PC-9 (cell line): ENCODE data around the gene BNIP3. TPM values are rescaled to one million over a fixed set of nuclear protein-coding genes. Genes with fewer than 3 reads are reported as not detected.

Experiments used
- BruUV-seq: library from RNA; stranded (reverse); fragments of 400-500 nt; replicated peaks from 2 replicates; lab custom pipeline; 2021; lab: Mats Ljungman, UMichigan
- CTCF ChIA-PET: fragments of 300-600 bp; sonication (Branson Sonifier 250); formaldehyde crosslinking; loops from one replicate; lab custom pipeline; 2022; ENCODE audit warnings: antibody characterized with exemption; lab: Charles Lee
- POLR2A ChIA-PET: fragments of 300-600 bp; sonication (Branson Sonifier 250); formaldehyde crosslinking; loops from one replicate; lab custom pipeline; 2022; ENCODE audit warnings: antibody characterized with exemption; ENCODE audit not compliant: unreplicated experiment; lab: Charles Lee
- DNase-seq, 2 experiments: peaks; one replicate each; pipeline versions ENCODE4 v3.0.0 to v3.0.0-alpha.2; 2015 to 2022; ENCODE audit warnings: mixed read lengths in 1 of 2
- H2AFZ ChIP-seq: fragments of 200-600 bp; sonication (generic); 2 replicates; pipeline ENCODE4 v1.8.1; 2017; ENCODE audit warnings: antibody characterized with exemption
- H3F3A ChIP-seq: fragments of 200-600 bp; sonication (generic); 2 replicates; pipeline ENCODE4 v1.8.1; 2017; ENCODE audit warnings: antibody characterized with exemption, mild to moderate bottlenecking, low read depth; ENCODE audit not compliant: insufficient read depth
- H3K27ac ChIP-seq: fragments of 200-600 bp; sonication (generic); 2 replicates; pipeline ENCODE4 v1.6.1; 2016; ENCODE audit warnings: mixed run types
- H3K27me3 ChIP-seq: fragments of 200-600 bp; sonication (generic); 2 replicates; pipeline ENCODE4 v1.6.1; 2016; ENCODE audit warnings: low read depth, mixed run types; ENCODE audit not compliant: insufficient read depth
- H3K36me3 ChIP-seq: fragments of 200-600 bp; sonication (generic); 2 replicates; pipeline ENCODE4 v1.6.1; 2016; ENCODE audit warnings: low read depth, mixed run types
- H3K4me1 ChIP-seq: fragments of 200-600 bp; sonication (generic); replicated peaks from 2 replicates; pipeline ENCODE4 v1.6.1; 2016; ENCODE audit warnings: mixed run types; ENCODE audit not compliant: insufficient read depth
- H3K4me2 ChIP-seq: fragments of 200-600 bp; sonication (generic); 2 replicates; pipeline ENCODE4 v1.6.1; 2017; ENCODE audit warnings: mixed run types
- H3K4me3 ChIP-seq: fragments of 200-600 bp; sonication (generic); 2 replicates; pipeline ENCODE4 v1.6.1; 2016; ENCODE audit warnings: mixed run types
- H3K79me2 ChIP-seq: fragments of 200-600 bp; sonication (generic); 2 replicates; pipeline ENCODE4 v1.6.1; 2017; ENCODE audit warnings: low read depth, mixed run types
- H3K9me2 ChIP-seq: fragments of 200-600 bp; sonication (generic); 2 replicates; pipeline ENCODE4 v1.8.1; 2017; ENCODE audit warnings: mild to moderate bottlenecking; ENCODE audit not compliant: insufficient read depth
- H3K9me3 ChIP-seq: fragments of 200-600 bp; sonication (generic); 2 replicates; pipeline ENCODE4 v1.8.1; 2016; ENCODE audit warnings: low read depth; ENCODE audit not compliant: insufficient read depth
- H4K20me1 ChIP-seq: fragments of 200-600 bp; sonication (generic); 2 replicates; pipeline ENCODE4 v1.8.1; 2017; ENCODE audit not compliant: insufficient read depth
- EZH2 ChIP-seq: fragments of 200-600 bp; sonication (generic); IDR thresholded peaks from 2 replicates; pipeline ENCODE4 v1.8.0; 2017; ENCODE audit warnings: antibody characterized with exemption, low read depth
- intact Hi-C: fragments of 100-400 bp; cut with micrococcal nuclease; formaldehyde crosslinking; loops from one replicate; pipeline ENCODE4 v1.10.0; 2022; ENCODE audit not compliant: unreplicated experiment
- total RNA-seq: library from RNA; stranded (reverse); gene quantifications from 2 replicates; pipeline ENCODE4 v1.2.3, GENCODE V29; 2021
- TF ChIP-seq, protein P1 (sequence below): fragments of 200-600 bp; sonication (generic); conservative IDR thresholded peaks from 2 replicates; pipeline ENCODE4 v1.6.1; 2017; ENCODE audit warnings: mixed run types, antibody characterized with exemption, mild to moderate bottlenecking, moderate library complexity

Gene BNIP3
- total RNA-seq, 1 experiment from 2014 or later, result 21.0 TPM

DNA sequence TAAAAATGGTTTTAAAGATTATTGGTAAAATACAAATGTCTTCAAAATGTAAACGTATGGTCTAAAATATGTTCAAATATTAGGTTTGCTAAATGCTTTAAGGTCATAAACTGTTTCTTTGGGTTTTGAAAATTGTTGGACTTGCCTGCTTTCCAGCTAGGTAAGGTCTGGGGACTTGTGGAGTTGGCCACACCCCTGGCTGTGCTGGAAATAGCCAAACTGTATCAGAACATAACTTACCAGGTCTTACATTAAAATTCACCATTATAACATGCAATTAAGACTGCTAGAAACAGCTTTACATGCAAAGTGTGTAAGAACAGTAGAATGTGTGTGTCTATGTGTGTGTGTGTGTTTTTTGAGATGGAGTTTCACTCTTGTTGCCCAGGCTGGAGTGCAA is 29.7 kb upstream of the BNIP3 start:
- DNase-seq, result no peak
- ChIA-PET POLR2A (no interaction called here), CTCF (no interaction called here)

DNA sequence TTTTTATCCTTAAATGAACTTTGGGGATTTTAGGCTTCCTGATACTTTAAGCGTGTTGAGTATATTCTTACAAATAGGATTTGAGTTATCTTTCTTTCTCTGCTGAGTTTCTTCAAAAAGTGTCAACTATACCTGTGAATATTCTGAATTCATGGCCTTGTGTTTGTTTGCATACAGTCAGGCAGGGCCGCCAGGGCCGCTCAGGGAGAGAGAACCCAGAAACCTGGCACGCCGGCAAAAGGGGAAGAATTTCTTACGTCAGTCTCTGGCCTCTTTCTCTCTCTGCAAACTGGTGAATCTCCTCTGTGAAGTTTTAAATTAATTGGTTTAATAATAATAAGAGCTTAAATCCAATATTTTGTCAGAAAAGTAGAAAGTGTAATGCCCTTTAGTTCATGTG is 29.3 kb upstream of the BNIP3 start:
- ChIA-PET CTCF (interaction anchor here (0.6 kb wide), 1 partner anchor 61 kb away, joined by 4 read pairs; no protein-coding TSS in a partner anchor), POLR2A (no interaction called here)
- no peaks in the 10 kb centered on the region; the same call in 1 of the 2 replicates for H3K27me3 ChIP-seq
- no peaks in the 10 kb centered on the region for H3K9me3 ChIP-seq
- no peak overlapping the region for H3K4me3 ChIP-seq
- no peaks in the 10 kb centered on the region for H3K9me2 ChIP-seq
- H4K20me1 ChIP-seq, result no peaks in the 10 kb centered on the region
- no peaks in the 10 kb centered on the region for H3K79me2 ChIP-seq
- no peak for TF ChIP-seq EZH2
- TF ChIP-seq, protein P1, sequence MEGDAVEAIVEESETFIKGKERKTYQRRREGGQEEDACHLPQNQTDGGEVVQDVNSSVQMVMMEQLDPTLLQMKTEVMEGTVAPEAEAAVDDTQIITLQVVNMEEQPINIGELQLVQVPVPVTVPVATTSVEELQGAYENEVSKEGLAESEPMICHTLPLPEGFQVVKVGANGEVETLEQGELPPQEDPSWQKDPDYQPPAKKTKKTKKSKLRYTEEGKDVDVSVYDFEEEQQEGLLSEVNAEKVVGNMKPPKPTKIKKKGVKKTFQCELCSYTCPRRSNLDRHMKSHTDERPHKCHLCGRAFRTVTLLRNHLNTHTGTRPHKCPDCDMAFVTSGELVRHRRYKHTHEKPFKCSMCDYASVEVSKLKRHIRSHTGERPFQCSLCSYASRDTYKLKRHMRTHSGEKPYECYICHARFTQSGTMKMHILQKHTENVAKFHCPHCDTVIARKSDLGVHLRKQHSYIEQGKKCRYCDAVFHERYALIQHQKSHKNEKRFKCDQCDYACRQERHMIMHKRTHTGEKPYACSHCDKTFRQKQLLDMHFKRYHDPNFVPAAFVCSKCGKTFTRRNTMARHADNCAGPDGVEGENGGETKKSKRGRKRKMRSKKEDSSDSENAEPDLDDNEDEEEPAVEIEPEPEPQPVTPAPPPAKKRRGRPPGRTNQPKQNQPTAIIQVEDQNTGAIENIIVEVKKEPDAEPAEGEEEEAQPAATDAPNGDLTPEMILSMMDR, result no peak
- H3K36me3 ChIP-seq, result no peaks in the 10 kb centered on the region
- H3K27ac ChIP-seq, result no peak overlapping the region
- H3K4me1 ChIP-seq, result no peaks in the 10 kb centered on the region
- H3F3A ChIP-seq, result no peaks in the 10 kb centered on the region
- no TSS peak for BruUV-seq
- intact Hi-C loops, result no loop called here
- H3K4me2 ChIP-seq, result no peak overlapping the region
- DNase-seq, result no peak
- no peak overlapping the region for H2AFZ ChIP-seq

More for the DNA sequence above, 29.7 kb upstream of the BNIP3 start:
- H3K4me3 ChIP-seq, result no peak overlapping the region
- H3K79me2 ChIP-seq, result no peaks in the 10 kb centered on the region
- intact Hi-C loops, result no loop called here
- H3K27ac ChIP-seq, result no peak overlapping the region
- H3K36me3 ChIP-seq, result no peaks in the 10 kb centered on the region
- TF ChIP-seq EZH2, result no peak
- TF ChIP-seq, protein P1, result no peak
- H3F3A ChIP-seq, result no peaks in the 10 kb centered on the region
- no peaks in the 10 kb centered on the region for H3K4me1 ChIP-seq
- H3K27me3 ChIP-seq, result no peaks in the 10 kb centered on the region; the same call in 1 of the 2 replicates
- no peak overlapping the region for H2AFZ ChIP-seq
- no TSS peak for BruUV-seq
- no peaks in the 10 kb centered on the region for H4K20me1 ChIP-seq
- H3K4me2 ChIP-seq, result no peak overlapping the region
- no peaks in the 10 kb centered on the region for H3K9me2 ChIP-seq
- no peaks in the 10 kb centered on the region for H3K9me3 ChIP-seq

DNA sequence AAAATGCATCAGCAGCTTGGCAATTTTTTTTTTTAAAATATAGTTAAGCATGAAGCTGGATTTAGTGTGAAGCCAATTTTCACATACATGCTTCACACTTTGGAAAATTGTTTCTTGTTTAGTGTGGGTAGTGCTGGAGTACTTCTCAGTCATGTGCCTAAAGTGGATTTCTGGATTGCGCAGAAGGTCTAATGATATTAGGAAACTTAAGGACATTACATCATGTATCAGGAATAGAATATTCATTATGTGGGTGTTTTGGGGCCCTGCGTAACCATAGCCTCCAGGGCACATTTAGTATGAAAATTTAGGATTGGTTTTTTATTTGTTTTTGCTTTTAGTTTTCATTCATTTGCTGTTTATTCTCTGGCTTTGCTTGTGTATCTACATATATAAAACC is 28.8 kb upstream of the BNIP3 start:
- intact Hi-C loops, result no loop called here
- Histone ChIP-seq H3K9me2 (no peaks in the 10 kb centered on the region), H3K36me3 (no peaks in the 10 kb centered on the region), H3K4me1 (no peaks in the 10 kb centered on the region), H2AFZ (no peak overlapping the region), H3K4me3 (no peak overlapping the region), H3K9me3 (no peaks in the 10 kb centered on the region), H3K27me3 (no peaks in the 10 kb centered on the region; the same call in 1 of the 2 replicates), H3K79me2 (no peaks in the 10 kb centered on the region), H4K20me1 (no peaks in the 10 kb centered on the region), H3K4me2 (no peak overlapping the region), H3F3A (no peaks in the 10 kb centered on the region), H3K27ac (no peak overlapping the region)
- no TSS peak for BruUV-seq
- ChIA-PET POLR2A (no interaction called here), CTCF (interaction anchor here (0.6 kb wide), 1 partner anchor 62 kb away, joined by 4 read pairs; no protein-coding TSS in a partner anchor)
- DNase-seq, result no peak
- TF ChIP-seq EZH2, result no peak
- TF ChIP-seq, protein P1, result no peak
